ENCODE data around the gene CHI3L1. TPM values are rescaled to one million over a fixed set of nuclear protein-coding genes. Genes with fewer than 3 reads are reported as not detected.

CHI3L1 gene
- total RNA-seq, 2 experiments from 2014 or later: not detected

DNA sequence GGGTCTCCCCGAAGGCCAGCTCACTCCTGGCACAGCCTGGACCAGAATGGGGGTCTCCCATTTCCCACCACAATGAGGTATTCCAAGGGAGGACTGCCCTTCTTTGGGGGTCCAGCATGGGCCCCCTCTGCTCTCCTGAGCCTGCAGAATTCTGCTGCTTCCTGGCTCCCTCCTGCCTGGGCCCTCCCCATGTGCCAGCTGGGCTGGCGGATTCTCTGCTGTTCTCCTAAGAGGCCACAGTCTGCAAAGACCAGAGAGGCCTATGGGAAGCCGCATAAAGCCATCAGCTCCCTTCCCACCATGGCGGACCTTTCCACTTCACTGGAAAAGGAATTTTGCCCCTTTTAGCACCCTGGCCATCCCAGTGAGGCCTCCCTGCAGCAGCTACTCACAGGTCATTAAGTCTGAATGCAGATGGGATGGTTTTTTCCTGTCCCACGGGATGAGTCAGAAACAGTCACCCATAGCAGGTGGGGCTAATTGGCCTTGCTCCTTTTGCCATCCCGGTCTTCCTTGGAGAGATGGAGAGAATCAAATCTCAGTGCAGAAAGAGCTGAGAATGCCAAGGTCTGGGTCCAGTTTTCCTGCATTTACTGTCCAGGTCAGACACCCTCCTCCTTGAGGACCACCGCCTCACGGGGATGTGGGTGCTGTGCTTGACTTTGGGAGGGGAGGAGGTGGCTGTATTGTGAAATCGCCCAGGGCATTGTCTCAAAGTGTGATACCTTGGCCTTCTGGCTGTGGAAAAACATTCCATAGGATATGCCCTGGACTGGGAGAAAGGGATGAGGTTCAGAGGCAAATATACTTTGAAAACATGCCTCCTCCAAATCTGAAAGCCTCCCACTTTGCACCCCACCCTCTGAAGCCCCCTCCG lies 34.1 kb downstream of the CHI3L1 start:
- no TSS peak for BruUV-seq (replicated peaks)

DNA sequence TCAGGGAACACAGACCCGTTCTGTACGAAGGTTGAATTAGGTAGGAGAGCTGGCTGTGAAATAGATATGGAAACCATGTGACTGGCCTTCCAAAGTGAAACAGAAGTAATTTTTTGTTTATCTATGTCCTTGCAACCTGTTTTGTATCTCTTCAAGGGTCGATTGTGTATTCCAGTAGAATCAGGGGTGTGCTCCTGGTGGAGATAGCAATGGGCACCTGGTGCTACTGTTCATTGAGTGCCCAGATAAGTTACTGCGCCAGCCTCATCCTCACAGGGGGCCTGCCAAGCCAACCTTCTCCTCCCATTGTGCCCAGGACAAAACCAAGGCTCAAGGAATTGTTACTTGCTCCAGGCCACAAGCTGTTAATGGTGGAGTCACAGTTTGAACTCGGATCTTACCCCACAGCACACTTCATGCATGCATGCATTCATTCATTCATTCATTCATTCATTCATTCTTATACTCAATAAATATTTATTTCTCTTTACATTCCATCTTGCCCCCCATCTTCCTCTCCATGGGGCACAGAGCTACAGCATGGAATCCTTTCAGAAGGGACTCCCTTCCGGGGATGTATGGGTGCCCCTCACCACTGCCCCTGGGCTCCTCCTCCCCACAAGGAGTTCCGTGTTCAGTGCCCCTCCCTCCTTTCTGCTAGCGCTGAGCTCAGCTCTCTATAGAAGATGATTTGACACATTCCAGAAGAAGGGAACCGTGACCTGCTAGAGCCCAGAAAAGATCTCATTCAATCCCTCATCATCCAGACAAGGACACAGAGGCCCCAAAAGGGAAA lies 34.9 kb downstream of the CHI3L1 start:
- no peak for TF ChIP-seq EZH2phosphoT487 (IDR thresholded peaks at IDR 0.05; ENCODE audit: borderline replicate concordance, low read depth, low read length)
- TF ChIP-seq, protein P1, sequence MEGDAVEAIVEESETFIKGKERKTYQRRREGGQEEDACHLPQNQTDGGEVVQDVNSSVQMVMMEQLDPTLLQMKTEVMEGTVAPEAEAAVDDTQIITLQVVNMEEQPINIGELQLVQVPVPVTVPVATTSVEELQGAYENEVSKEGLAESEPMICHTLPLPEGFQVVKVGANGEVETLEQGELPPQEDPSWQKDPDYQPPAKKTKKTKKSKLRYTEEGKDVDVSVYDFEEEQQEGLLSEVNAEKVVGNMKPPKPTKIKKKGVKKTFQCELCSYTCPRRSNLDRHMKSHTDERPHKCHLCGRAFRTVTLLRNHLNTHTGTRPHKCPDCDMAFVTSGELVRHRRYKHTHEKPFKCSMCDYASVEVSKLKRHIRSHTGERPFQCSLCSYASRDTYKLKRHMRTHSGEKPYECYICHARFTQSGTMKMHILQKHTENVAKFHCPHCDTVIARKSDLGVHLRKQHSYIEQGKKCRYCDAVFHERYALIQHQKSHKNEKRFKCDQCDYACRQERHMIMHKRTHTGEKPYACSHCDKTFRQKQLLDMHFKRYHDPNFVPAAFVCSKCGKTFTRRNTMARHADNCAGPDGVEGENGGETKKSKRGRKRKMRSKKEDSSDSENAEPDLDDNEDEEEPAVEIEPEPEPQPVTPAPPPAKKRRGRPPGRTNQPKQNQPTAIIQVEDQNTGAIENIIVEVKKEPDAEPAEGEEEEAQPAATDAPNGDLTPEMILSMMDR (conservative IDR thresholded peaks at IDR 0.05; ENCODE audit: low read length): no peak
- intact Hi-C loops (cut with micrococcal nuclease; ENCODE audit: unreplicated experiment): no loop called here
- no peaks in the 10 kb centered on the region for H3K9me2 ChIP-seq (ENCODE audit: insufficient read depth, low read length)
- no peaks in the 10 kb centered on the region for H4K20me1 ChIP-seq (ENCODE audit: insufficient read depth, low read length)
- CTCF ChIA-PET (ENCODE audit: unreplicated experiment): no interaction called here
- no peak overlapping the region for H3K27ac ChIP-seq (ENCODE audit: low read depth, low read length, poor library complexity, severe bottlenecking)
- POLR2A ChIA-PET: interaction anchor here (0.6 kb wide), 1 partner anchor 1103 kb away, joined by 3 read pairs; no protein-coding TSS in a partner anchor
- H3K4me2 ChIP-seq (ENCODE audit: low read length): no peak overlapping the region
- no TSS peak for BruUV-seq (replicated peaks)
- no peaks in the 10 kb centered on the region for H3K9me3 ChIP-seq (ENCODE audit: low read length)
- H2AFZ ChIP-seq (ENCODE audit: low read length): no peak overlapping the region
- no peak for DNase-seq (ENCODE audit: low spot score)
- no peaks in the 10 kb centered on the region for H3K79me2 ChIP-seq (ENCODE audit: insufficient read depth, low read depth, low read length)
- H3K4me3 ChIP-seq (ENCODE audit: low read depth, low read length, poor library complexity, severe bottlenecking): no peak overlapping the region
- H3K36me3 ChIP-seq (ENCODE audit: insufficient read depth, low read length): no peaks in the 10 kb centered on the region
- no peaks in the 10 kb centered on the region for H3K4me1 ChIP-seq (ENCODE audit: insufficient read depth, low read length, poor library complexity, severe bottlenecking)

More for the DNA sequence above, 34.1 kb downstream of the CHI3L1 start:
- CTCF ChIA-PET (ENCODE audit: unreplicated experiment): no interaction called here
- no peak overlapping the region for H3K27ac ChIP-seq (ENCODE audit: low read depth, low read length, poor library complexity, severe bottlenecking)
- H3K4me2 ChIP-seq (ENCODE audit: low read length): no peak overlapping the region
- H3K4me1 ChIP-seq (ENCODE audit: insufficient read depth, low read length, poor library complexity, severe bottlenecking): no peaks in the 10 kb centered on the region
- H3K9me2 ChIP-seq (ENCODE audit: insufficient read depth, low read length): no peaks in the 10 kb centered on the region
- POLR2A ChIA-PET: interaction anchor here (0.6 kb wide), 2 partner anchors 1104 to 1164 kb away, joined by 3 read pairs; no protein-coding TSS in a partner anchor
- TF ChIP-seq EZH2phosphoT487 (IDR thresholded peaks at IDR 0.05; ENCODE audit: borderline replicate concordance, low read depth, low read length): no peak
- TF ChIP-seq, protein P1 (conservative IDR thresholded peaks at IDR 0.05; ENCODE audit: low read length): no peak
- intact Hi-C loops (cut with micrococcal nuclease; ENCODE audit: unreplicated experiment): no loop called here
- no peaks in the 10 kb centered on the region for H3K36me3 ChIP-seq (ENCODE audit: insufficient read depth, low read length)
- H4K20me1 ChIP-seq (ENCODE audit: insufficient read depth, low read length): no peaks in the 10 kb centered on the region
- no peaks in the 10 kb centered on the region for H3K79me2 ChIP-seq (ENCODE audit: insufficient read depth, low read depth, low read length)
- no peaks in the 10 kb centered on the region for H3K9me3 ChIP-seq (ENCODE audit: low read length)
- H2AFZ ChIP-seq (ENCODE audit: low read length): no peak overlapping the region
- no peak overlapping the region for H3K4me3 ChIP-seq (ENCODE audit: low read depth, low read length, poor library complexity, severe bottlenecking)
- DNase-seq (ENCODE audit: low spot score): no peak
